Small intestine (tissue), 16 donors: Measurements from ENCODE around the gene UPF1. TPM values are rescaled to one million over a fixed set of nuclear protein-coding genes. Genes with fewer than 3 reads are reported as not detected.

Experiments
- DNase-seq, 2 donors: peaks; one replicate each; pipeline versions ENCODE4 v3.0.0 to v3.0.0-alpha.2; 2013
- FAIRE-seq: peaks from 2 replicates; lab custom pipeline; 2012; peaks lifted over from hg19 to GRCh38; lab: Jason Lieb, UNC
- H3K27ac ChIP-seq, 3 donors: one replicate each; pipeline ENCODE4 v1.5.1; 2013; ENCODE audit warnings: low read length in 2 of 3, mild to moderate bottlenecking in 2 of 3, control low read depth in 1 of 3, inconsistent platforms in 1 of 3, low read depth in 1 of 3, moderate library complexity in 1 of 3
- H3K27me3 ChIP-seq, 3 donors: one replicate each; pipeline ENCODE4 v1.6.1; 2013; ENCODE audit warnings: low read length in 3 of 3, inconsistent platforms in 1 of 3; ENCODE audit not compliant: control insufficient read depth in 3 of 3, insufficient read depth in 3 of 3
- H3K36me3 ChIP-seq, 3 donors: one replicate each; pipeline ENCODE4 v1.6.1; 2013; ENCODE audit warnings: low read length in 3 of 3, inconsistent platforms in 1 of 3, low read depth in 1 of 3, mild to moderate bottlenecking in 1 of 3, moderate library complexity in 1 of 3; ENCODE audit not compliant: control insufficient read depth in 3 of 3, insufficient read depth in 2 of 3
- H3K4me1 ChIP-seq, 3 donors: one replicate each; pipeline ENCODE4 v1.6.1; 2013; ENCODE audit warnings: low read length in 2 of 3, inconsistent platforms in 1 of 3, low read depth in 1 of 3, mild to moderate bottlenecking in 1 of 3, moderate library complexity in 1 of 3; ENCODE audit not compliant: control insufficient read depth in 3 of 3, insufficient read depth in 2 of 3
- H3K4me3 ChIP-seq, 3 donors: one replicate each; pipeline ENCODE4 v1.5.1; 2013; ENCODE audit warnings: low read length in 3 of 3, control low read depth in 1 of 3, inconsistent platforms in 1 of 3, low read depth in 1 of 3, mild to moderate bottlenecking in 1 of 3, moderate library complexity in 1 of 3
- H3K9me3 ChIP-seq, 2 donors: one replicate each; pipeline ENCODE4 v1.6.1; 2013; ENCODE audit warnings: low read depth in 1 of 2, low read length in 1 of 2; ENCODE audit not compliant: control insufficient read depth in 2 of 2, insufficient read depth in 1 of 2
- WGBS, 3 donors: extraction: QIAGEN DNeasy Blood & Tissue Kit; methylation state at CpG; one replicate each; pipeline ENCODE4 v1.1.7; 2013; 5-methylcytosine and 5-hydroxymethylcytosine counted together
- long read RNA-seq, 10 donors: transcript quantifications; one replicate each; lab custom pipeline, GENCODE V29; 2026
- polyA plus RNA-seq, 4 donors: library from polyadenylated mRNA; stranded (reverse) in 3 of 4; unstranded in 1 of 4; fragments of 200-250 nt in 3 of 4; fragments of 120-200 nt in 1 of 4; gene quantifications; one replicate each; pipeline versions ENCODE4 v1.2.1 to v1.2.3, GENCODE V29; 2013
- donor health status: healthy with polysubstance abuse.
- donor health status: control.
- donor health status: control.
- donor health status: Bipolar disorder and iron deficiency.
- donor health status: healthy.

UPF1 gene
- 10 to 100 TPM; 37.6 to 55.1 (median 41.8) TPM for polyA plus RNA-seq
- long read RNA-seq, donor 1, full-length matches to known transcripts: 6 of 6 reads
- long read RNA-seq, donor 1, partial matches to known transcripts: 0 of 6 reads
- long read RNA-seq, donor 1, other reads (novel, unspliced or antisense): 0 of 6 reads
- long read RNA-seq, donor 2, full-length matches to known transcripts: 5 of 5 reads
- long read RNA-seq, donor 2, partial matches to known transcripts: 0 of 5 reads
- long read RNA-seq, donor 2, other reads (novel, unspliced or antisense): 0 of 5 reads
- long read RNA-seq, donor 3, full-length matches to known transcripts: 2 of 22 reads
- long read RNA-seq, donor 3, partial matches to known transcripts: 20 of 22 reads
- long read RNA-seq, donor 3, other reads (novel, unspliced or antisense): 0 of 22 reads
- long read RNA-seq, donor 4: 0 reads
- long read RNA-seq, donor 5, partial matches to known transcripts: 0 of 1 reads
- long read RNA-seq, donor 5, other reads (novel, unspliced or antisense): 0 of 1 reads
- long read RNA-seq, donor 6, full-length matches to known transcripts: 5 of 50 reads
- long read RNA-seq, donor 6, partial matches to known transcripts: 45 of 50 reads
- long read RNA-seq, donor 6, other reads (novel, unspliced or antisense): 0 of 50 reads
- long read RNA-seq, donor 7, full-length matches to known transcripts: 10 of 10 reads
- long read RNA-seq, donor 7, partial matches to known transcripts: 0 of 10 reads
- long read RNA-seq, donor 7, other reads (novel, unspliced or antisense): 0 of 10 reads
- long read RNA-seq, donor 8, full-length matches to known transcripts: 1 of 1 reads
- long read RNA-seq, donor 8, partial matches to known transcripts: 0 of 1 reads
- long read RNA-seq, donor 8, other reads (novel, unspliced or antisense): 0 of 1 reads
- long read RNA-seq, donor 9: 0 reads
- long read RNA-seq, donor 10, full-length matches to known transcripts: 5 of 5 reads
- long read RNA-seq, donor 10, partial matches to known transcripts: 0 of 5 reads
- long read RNA-seq, donor 10, other reads (novel, unspliced or antisense): 0 of 5 reads

DNA sequence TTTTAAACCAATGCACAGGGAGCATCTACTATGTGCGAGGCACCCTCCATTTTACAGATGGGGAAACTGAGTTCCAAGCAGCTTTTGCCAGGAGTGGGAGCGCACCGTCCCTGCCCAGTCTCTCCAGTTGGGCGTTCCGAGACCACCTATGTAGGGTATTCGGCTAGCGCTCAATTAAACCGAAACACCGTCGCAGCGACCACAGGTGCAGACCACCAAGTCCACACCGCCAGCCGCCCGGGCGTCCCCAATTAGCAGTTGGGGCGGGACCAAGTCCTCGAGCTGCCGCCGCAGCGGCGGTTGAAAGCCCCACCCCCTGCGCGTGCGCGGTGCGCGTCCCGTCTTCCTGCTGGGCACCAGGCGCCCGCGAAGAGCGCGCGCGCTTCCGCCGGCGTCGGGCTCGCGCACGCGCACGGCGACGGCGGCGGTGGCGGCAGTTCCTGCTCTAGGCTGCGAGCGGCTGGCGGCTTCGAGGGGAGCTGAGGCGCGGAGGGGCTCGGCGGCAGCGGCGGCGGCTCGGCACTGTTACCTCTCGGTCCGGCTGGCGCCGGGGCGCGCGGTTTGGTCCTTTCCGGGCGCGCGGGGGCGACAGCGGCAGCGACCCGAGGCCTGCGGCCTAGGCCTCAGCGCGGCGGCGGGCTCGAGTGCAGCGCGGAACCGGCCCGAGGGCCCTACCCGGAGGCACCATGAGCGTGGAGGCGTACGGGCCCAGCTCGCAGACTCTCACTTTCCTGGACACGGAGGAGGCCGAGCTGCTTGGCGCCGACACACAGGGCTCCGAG, at the start of gene UPF1:
Gene UPF1, plus strand, starts transcription at position 436 of the 782 bp plus-strand sequence. Its CDS starts 251 bp downstream, at position 687.
- peak; percentile 95 to 99 for DNase-seq
- Histone ChIP-seq H3K4me3 (peak within 1 kb of the TSS; percentile 90 to 97 (median 94)), H3K36me3 (peaks cover 0 to 18% (median 0%) of the 10 kb centered on the region in 3 donors), H3K27ac (peak within 1 kb of the TSS; percentile 81 to 93 (median 87)), H3K9me3 (peaks cover 0 to 7% of the 10 kb centered on the region in 2 donors), H3K27me3 (no peaks in the 10 kb centered on the region), H3K4me1 (peaks cover 2 to 19% (median 5%) of the 10 kb centered on the region in 3 donors)
- 0 to 1% (median 0%) methylated on average over 60 to 96 of the region's 96 CpGs for WGBS, 3 donors
- FAIRE-seq: no peak

DNA sequence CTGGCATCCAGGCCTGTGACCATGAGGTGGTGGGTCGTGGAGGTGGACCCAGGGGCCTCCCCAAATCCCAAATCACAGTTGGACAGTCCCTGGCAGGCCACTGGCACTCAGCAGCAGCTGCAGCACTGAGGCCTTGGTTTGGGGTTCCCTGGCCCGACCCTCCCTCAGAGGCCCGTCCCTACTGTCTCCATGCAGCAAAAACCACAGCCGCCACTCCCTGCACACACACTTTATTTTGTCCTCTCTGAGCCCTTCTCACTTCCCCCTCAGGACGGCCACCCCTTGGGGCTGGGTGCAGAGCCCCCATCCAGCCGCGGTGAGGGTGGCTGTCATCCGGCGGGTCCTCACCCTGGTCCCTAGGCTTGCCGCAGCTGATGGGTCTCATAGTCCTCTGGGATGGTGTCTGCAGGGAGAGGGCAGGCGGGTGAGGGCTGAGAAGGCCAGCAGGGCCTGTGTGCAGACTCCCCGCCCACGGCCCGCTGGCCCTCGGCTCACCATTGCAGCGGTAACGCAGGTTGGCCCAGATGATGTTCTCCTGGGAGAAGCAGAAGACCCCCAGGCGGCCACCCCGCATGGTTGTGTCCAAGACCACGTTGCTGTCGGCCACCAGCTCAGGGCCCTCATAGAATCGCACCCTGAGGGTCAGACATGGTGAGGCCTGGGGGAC, 49.1 kb upstream of the UPF1 start:
- Histone ChIP-seq H3K27me3 (peaks cover 0 to 50% (median 13%) of the 10 kb centered on the region in 3 donors), H3K4me3 (no peak overlapping the region), H3K36me3 (peaks cover 0 to 10% (median 0%) of the 10 kb centered on the region in 3 donors), H3K4me1 (peaks cover 0 to 23% (median 3%) of the 10 kb centered on the region in 3 donors), H3K9me3 (no peaks in the 10 kb centered on the region), H3K27ac (no peak overlapping the region)
- no peak for DNase-seq
- no peak for FAIRE-seq
- 74 to 82% (median 78%) methylated on average over 21 to 22 of the region's 22 CpGs for WGBS, 3 donors

DNA sequence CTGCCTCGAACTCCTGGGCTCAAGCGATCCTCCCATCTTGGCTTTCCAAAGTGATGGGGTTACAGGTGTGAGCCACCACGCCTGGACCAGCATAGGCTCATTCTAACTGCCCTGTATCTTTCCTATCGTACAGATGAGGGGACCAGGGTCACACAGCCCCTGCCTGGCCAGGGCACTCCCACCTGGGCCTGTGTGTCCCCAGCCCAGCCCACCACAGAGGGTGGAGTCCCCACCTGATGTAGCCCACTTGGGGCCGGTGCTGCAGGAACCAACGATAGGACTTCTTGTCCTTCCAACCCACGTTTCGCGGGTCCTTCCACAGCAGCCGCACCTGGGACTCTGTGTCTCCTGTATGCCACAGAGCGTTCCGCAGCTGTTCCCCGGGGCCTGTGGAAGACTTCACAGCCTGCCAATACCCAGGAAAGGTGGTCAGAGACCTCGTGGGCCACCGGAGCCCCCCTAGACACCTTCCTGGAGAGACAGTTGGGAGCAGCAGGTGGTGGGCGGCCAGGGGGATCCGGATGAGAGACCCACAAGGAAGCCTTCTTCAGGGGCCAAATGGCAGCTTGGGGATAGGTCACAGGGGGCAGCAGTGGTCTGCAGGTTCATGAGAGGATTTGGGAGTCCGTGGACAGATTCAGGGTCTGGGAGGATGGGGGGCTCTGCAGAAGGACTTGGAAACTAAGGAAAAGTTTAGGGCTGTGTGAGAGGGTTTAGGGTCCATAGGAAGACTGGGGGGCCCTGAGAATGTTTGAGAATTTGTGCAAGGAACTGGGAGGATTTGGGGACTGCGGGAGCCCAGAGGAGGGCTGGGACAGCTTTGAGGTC, 47.6 kb upstream of the UPF1 start:
- FAIRE-seq (no peak), DNase-seq (no peak)
- H3K36me3 ChIP-seq: peaks cover 0 to 8% (median 0%) of the 10 kb centered on the region in 3 donors
- no peak overlapping the region for H3K4me3 ChIP-seq
- 81 to 85% (median 83%) methylated on average over 19 of the region's 19 CpGs for WGBS, 3 donors
- H3K27ac ChIP-seq: no peak overlapping the region
- H3K9me3 ChIP-seq: no peaks in the 10 kb centered on the region
- H3K27me3 ChIP-seq: peaks cover 0 to 50% (median 20%) of the 10 kb centered on the region in 3 donors
- peaks cover 0 to 29% (median 3%) of the 10 kb centered on the region in 3 donors for H3K4me1 ChIP-seq

DNA sequence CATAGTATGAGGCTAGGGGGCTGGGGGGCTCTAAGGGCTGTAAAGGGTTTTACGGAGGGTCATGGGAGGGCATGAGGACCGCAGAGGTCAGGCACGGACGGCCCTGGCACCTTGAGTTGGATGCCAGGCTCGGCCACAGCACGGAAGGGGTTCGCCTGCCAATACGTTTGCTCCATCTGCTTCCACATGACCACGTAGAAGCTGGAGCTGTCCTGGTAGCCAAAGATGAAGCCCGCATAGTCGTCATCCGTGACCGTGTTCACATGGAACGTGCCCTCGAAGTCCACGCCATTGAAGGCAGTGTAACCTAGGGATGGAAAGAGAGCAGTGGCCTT, 47.0 kb upstream of the UPF1 start:
- 75 to 81% (median 76%) methylated on average over 16 of the region's 16 CpGs for WGBS, 3 donors
- Histone ChIP-seq H3K4me3 (no peak overlapping the region), H3K4me1 (peaks cover 0 to 31% (median 3%) of the 10 kb centered on the region in 3 donors), H3K27me3 (peaks cover 5 to 54% (median 26%) of the 10 kb centered on the region in 3 donors), H3K9me3 (no peaks in the 10 kb centered on the region), H3K27ac (no peak overlapping the region), H3K36me3 (peaks cover 0 to 8% (median 0%) of the 10 kb centered on the region in 3 donors)
- FAIRE-seq (no peak), DNase-seq (no peak)

DNA sequence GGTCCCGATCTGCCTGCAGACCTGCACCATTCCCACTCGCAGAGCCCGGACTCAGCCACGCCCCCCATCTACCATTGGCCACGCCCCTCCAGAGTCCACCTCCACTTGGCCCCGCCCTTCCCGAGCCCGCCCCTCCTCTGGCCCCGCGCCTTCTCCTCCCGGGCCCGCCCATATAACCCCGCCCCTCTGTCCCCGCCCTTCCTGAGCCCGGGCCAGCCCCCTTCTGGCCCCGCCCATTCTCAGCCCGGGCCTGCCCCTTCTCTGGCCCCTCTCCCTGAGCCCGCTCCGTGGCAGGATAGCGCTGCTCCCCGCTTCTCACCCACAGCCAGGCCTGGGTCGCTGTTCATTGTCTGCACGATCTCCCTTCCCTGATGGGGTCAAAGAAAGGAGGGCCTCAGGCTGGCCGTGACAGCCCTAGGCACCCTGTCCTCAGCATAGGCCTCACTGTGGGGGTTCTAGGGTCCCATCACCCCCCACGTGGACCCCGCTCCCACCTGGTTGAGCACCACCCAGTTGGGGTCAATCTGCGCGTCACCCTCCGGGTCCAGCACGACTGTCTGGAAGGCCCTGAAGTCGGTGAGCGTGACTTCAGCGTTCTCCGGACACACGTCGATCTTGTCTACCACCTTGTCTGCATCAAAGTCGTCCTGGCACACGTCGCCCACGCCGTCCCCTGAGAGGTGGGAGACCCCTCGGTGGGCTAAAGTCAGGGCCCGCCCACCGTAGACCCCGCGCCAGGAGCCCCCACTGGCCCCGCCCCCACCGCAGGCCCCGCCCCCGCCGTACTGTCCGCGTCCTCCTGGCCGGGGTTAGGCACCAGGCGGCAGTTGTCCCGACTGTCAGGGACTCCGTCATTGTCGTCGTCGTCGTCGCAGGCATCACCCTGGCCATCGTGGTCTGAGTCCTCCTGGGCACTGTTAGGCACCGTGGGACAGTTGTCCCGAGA, 46.3 kb upstream of the UPF1 start:
- 6 to 10% (median 10%) methylated on average over 51 to 65 of the region's 65 CpGs for WGBS, 3 donors

DNA sequence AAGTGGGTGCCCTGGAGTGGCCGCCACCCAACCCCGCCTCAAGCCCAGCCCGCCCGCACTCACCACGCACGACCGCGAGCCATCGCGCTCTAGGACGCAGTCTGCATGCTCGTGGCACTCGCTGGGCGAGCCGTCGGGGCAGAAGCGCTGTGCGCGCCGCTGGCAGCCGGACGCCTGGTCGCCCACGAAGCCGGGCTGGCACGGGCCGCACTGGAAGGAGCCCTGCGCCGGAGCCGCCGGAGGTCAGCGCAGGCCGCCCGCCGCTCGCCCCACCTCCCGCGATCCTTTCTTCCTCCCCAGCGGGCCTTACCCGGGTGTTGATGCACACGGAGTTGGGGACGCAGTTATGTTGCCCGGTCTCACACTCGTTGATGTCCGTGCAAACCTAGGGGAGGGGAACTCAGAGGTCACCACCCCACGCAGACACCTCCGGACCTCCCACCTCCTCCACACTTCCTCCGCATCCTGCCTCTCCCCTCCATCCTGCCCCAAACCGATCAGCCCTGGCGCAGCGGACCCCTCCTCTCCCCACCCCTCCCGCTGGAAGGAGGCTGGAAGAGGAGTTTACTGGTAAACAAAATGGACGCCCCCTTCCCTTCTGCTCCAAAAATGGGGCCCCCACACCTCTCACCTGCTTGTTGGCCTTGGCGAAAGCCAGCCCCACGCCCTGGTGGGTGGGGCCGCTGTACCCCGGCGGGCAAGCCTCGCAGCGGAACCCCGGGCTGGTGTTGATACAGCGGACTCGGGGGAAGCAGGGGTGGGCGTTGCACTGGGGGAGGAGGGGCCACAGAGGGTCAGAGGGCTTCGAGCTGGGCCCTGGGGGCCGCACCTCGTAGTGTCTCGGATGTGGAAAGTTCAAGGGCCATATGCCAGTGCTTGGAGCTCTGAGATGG, 43.0 kb upstream of the UPF1 start:
- no peak for DNase-seq
- Histone ChIP-seq H3K27ac (no peak overlapping the region), H3K36me3 (no peaks in the 10 kb centered on the region), H3K27me3 (peaks cover 13 to 92% (median 52%) of the 10 kb centered on the region in 3 donors), H3K4me3 (no peak overlapping the region), H3K4me1 (peaks cover 0 to 34% (median 3%) of the 10 kb centered on the region in 3 donors), H3K9me3 (no peaks in the 10 kb centered on the region)
- 2 to 5% (median 3%) methylated on average over 49 to 68 of the region's 68 CpGs for WGBS, 3 donors
- FAIRE-seq: no peak

More for the DNA sequence above, 46.3 kb upstream of the UPF1 start:
- peaks cover 0 to 4% (median 0%) of the 10 kb centered on the region in 3 donors for H3K36me3 ChIP-seq
- DNase-seq: peak; percentile 75 to 91
- peak overlapping the region in 1 of 3 donors; percentile 35 for H3K4me3 ChIP-seq
- H3K9me3 ChIP-seq: no peaks in the 10 kb centered on the region
- H3K27ac ChIP-seq: peak overlapping the region in 1 of 3 donors; percentile 21
- peaks cover 0 to 34% (median 3%) of the 10 kb centered on the region in 3 donors for H3K4me1 ChIP-seq
- peaks cover 5 to 60% (median 31%) of the 10 kb centered on the region in 3 donors for H3K27me3 ChIP-seq
- no peak for FAIRE-seq
